H9 (cell line): ENCODE measurements around the gene SLAMF6. TPM values are rescaled to one million over a fixed set of nuclear protein-coding genes. Genes with fewer than 3 reads are reported as not detected.

Experiments
- DNase-seq: peaks from one replicate; pipeline ENCODE4 v3.0.0-alpha.2; 2017
- H2AFZ ChIP-seq: one replicate; pipeline ENCODE4 v1.6.1; 2013; ENCODE audit warnings: mild to moderate bottlenecking, low read length, control low read depth, moderate library complexity
- H2AK5ac ChIP-seq: 2 replicates; pipeline ENCODE4 v1.6.1; 2013; ENCODE audit warnings: low read length, control low read depth, mixed read lengths; ENCODE audit not compliant: insufficient read length
- H2BK120ac ChIP-seq: one replicate; pipeline ENCODE4 v1.6.1; 2013; ENCODE audit warnings: low read depth, mild to moderate bottlenecking, low read length, control low read depth, inconsistent platforms; ENCODE audit not compliant: poor library complexity, severe bottlenecking
- H2BK12ac ChIP-seq: 2 replicates; pipeline ENCODE4 v1.6.1; 2013; ENCODE audit warnings: low read length, control low read depth, mixed read lengths, low read depth; ENCODE audit not compliant: insufficient read length
- H2BK15ac ChIP-seq: 2 replicates; pipeline ENCODE4 v1.6.1; 2013; ENCODE audit warnings: low read depth, low read length, control low read depth
- H2BK20ac ChIP-seq: one replicate; pipeline ENCODE4 v1.6.1; 2013; ENCODE audit warnings: low read depth, mild to moderate bottlenecking, low read length, control low read depth, inconsistent platforms; ENCODE audit not compliant: poor library complexity, severe bottlenecking
- H2BK5ac ChIP-seq: 2 replicates; pipeline ENCODE4 v1.6.1; 2013; ENCODE audit warnings: low read length, control low read depth, mixed read lengths; ENCODE audit not compliant: insufficient read length
- H3K14ac ChIP-seq: 2 replicates; pipeline ENCODE4 v1.6.1; 2013; ENCODE audit warnings: low read length, control low read depth; ENCODE audit not compliant: insufficient read depth
- H3K18ac ChIP-seq: 2 replicates; pipeline ENCODE4 v1.6.1; 2013; ENCODE audit warnings: low read depth, mild to moderate bottlenecking, mixed read lengths, low read length, control low read depth; ENCODE audit not compliant: insufficient read length
- H3K23ac ChIP-seq: 2 replicates; pipeline ENCODE4 v1.6.1; 2013; ENCODE audit warnings: low read length, control low read depth, mixed read lengths, low read depth; ENCODE audit not compliant: insufficient read length
- H3K23me2 ChIP-seq: 2 replicates; pipeline ENCODE4 v1.6.1; 2013; ENCODE audit warnings: low read depth, mild to moderate bottlenecking, mixed read lengths, low read length, control low read depth; ENCODE audit not compliant: insufficient read length, poor library complexity, severe bottlenecking
- H3K27ac ChIP-seq: 2 replicates; pipeline ENCODE4 v1.5.1; 2013; ENCODE audit warnings: low read length, control low read depth, mixed read lengths, low read depth; ENCODE audit not compliant: insufficient read length
- H3K27me3 ChIP-seq: 2 replicates; pipeline ENCODE4 v1.6.1; 2013; ENCODE audit warnings: low read length, control low read depth, inconsistent platforms; ENCODE audit not compliant: insufficient read depth
- H3K4ac ChIP-seq: 2 replicates; pipeline ENCODE4 v1.6.1; 2013; ENCODE audit warnings: low read depth, mild to moderate bottlenecking, control low read depth, inconsistent platforms, low read length, moderate library complexity
- H3K4me1 ChIP-seq: 2 replicates; pipeline ENCODE4 v1.6.1; 2013; ENCODE audit warnings: low read length, control low read depth, inconsistent platforms; ENCODE audit not compliant: insufficient read depth
- H3K4me2 ChIP-seq: 2 replicates; pipeline ENCODE4 v1.6.1; 2013; ENCODE audit warnings: low read length, control low read depth, mixed read lengths; ENCODE audit not compliant: insufficient read length, insufficient read depth
- H3K56ac ChIP-seq: 2 replicates; pipeline ENCODE4 v1.6.1; 2013; ENCODE audit warnings: low read depth, mild to moderate bottlenecking, mixed read lengths, low read length, control low read depth; ENCODE audit not compliant: insufficient read length
- H3K79me1 ChIP-seq: 2 replicates; pipeline ENCODE4 v1.6.1; 2013; ENCODE audit warnings: low read depth, mild to moderate bottlenecking, moderate library complexity, low read length, control low read depth, inconsistent platforms; ENCODE audit not compliant: insufficient read depth, poor library complexity, severe bottlenecking
- H3K79me2 ChIP-seq: 2 replicates; pipeline ENCODE4 v1.6.1; 2013; ENCODE audit warnings: low read length, control low read depth, inconsistent platforms; ENCODE audit not compliant: insufficient read depth
- H3K9ac ChIP-seq: 2 replicates; pipeline ENCODE4 v1.6.1; 2013; ENCODE audit warnings: low read length, control low read depth, mixed read lengths; ENCODE audit not compliant: insufficient read length; ENCODE audit errors: extremely low read depth
- H3K9me3 ChIP-seq: one replicate; pipeline ENCODE4 v1.6.1; 2013; ENCODE audit warnings: low read depth, low read length, inconsistent platforms; ENCODE audit not compliant: control insufficient read depth
- H3T11ph ChIP-seq: one replicate; pipeline ENCODE4 v1.6.1; 2013; ENCODE audit warnings: mild to moderate bottlenecking, low read length, control low read depth, inconsistent platforms
- H4K20me1 ChIP-seq: one replicate; pipeline ENCODE4 v1.6.1; 2013; ENCODE audit not compliant: control insufficient read depth, insufficient read length, insufficient read depth
- H4K5ac ChIP-seq: 2 replicates; pipeline ENCODE4 v1.6.1; 2013; ENCODE audit warnings: low read depth, mild to moderate bottlenecking, mixed read lengths, low read length, control low read depth; ENCODE audit not compliant: insufficient read length
- H4K8ac ChIP-seq: replicated peaks from 2 replicates; pipeline ENCODE4 v1.6.1; 2013; ENCODE audit warnings: low read length, control low read depth, mixed read lengths, low read depth; ENCODE audit not compliant: insufficient read length
- H4K91ac ChIP-seq: 2 replicates; pipeline ENCODE4 v1.6.1; 2013; ENCODE audit warnings: low read depth, mild to moderate bottlenecking, moderate library complexity, mixed read lengths, low read length, control low read depth; ENCODE audit not compliant: insufficient read length
- H3K27ac Mint-ChIP-seq, 3 experiments: 2 replicates in 2 of 3; 3 replicates in 1 of 3; pipeline ENCODE4 v1.8.0; 2020 to 2021; ENCODE audit warnings: mixed read lengths in 3 of 3, mild to moderate bottlenecking in 1 of 3, moderate library complexity in 1 of 3
- H3K27me3 Mint-ChIP-seq: 2 replicates; pipeline ENCODE4 v1.8.0; 2021; ENCODE audit warnings: low read depth, mild to moderate bottlenecking, moderate library complexity, mixed read lengths
- H3K36me3 Mint-ChIP-seq, 3 experiments: 2 replicates in 2 of 3; 3 replicates in 1 of 3; pipeline ENCODE4 v1.8.0; 2020 to 2021; ENCODE audit warnings: low read depth in 3 of 3, mixed read lengths in 3 of 3; ENCODE audit not compliant: insufficient read depth in 1 of 3
- H3K4me1 Mint-ChIP-seq, 2 experiments: 2 replicates each; pipeline ENCODE4 v1.8.0; 2020; ENCODE audit warnings: mixed read lengths in 2 of 2
- H3K4me3 Mint-ChIP-seq, 2 experiments: 2 replicates in 1 of 2; 3 replicates in 1 of 2; pipeline ENCODE4 v1.8.0; 2020 to 2021; ENCODE audit warnings: mild to moderate bottlenecking in 2 of 2, mixed read lengths in 2 of 2, moderate library complexity in 1 of 2
- H3K9me3 Mint-ChIP-seq, 2 experiments: 2 replicates in 1 of 2; 3 replicates in 1 of 2; pipeline ENCODE4 v1.8.0; 2020; ENCODE audit warnings: mild to moderate bottlenecking in 2 of 2, mixed read lengths in 2 of 2, moderate library complexity in 1 of 2
- CTCF ChIP-seq: fragments of 200-600 bp; sonication (generic); conservative IDR thresholded peaks from 3 replicates; pipeline ENCODE4 v1.8.0; 2021; ENCODE audit warnings: antibody characterized with exemption, mild to moderate bottlenecking
- WGBS: extraction: QIAGEN DNeasy Blood & Tissue Kit; methylation state at CpG from one replicate; pipeline ENCODE4 v1.1.7; 2013; ENCODE audit warnings: missing lambda C conversion rate, low lambda C conversion rate, mixed read lengths; ENCODE audit not compliant: insufficient read length; ENCODE audit errors: extremely low coverage; 5-methylcytosine and 5-hydroxymethylcytosine counted together
- total RNA-seq: library from RNA; stranded (reverse); gene quantifications from 2 replicates; pipeline ENCODE4 v1.2.1, GENCODE V29; 2021

Gene SLAMF6
- total RNA-seq, 1 experiment from 2014 or later, result not detected

GRCh38 chr1:160503087-160503486, 20.0 kb downstream of the SLAMF6 start:
- DNase-seq, result no peak
- no peak overlapping the region for H3K9ac ChIP-seq
- no peak overlapping the region for H2BK20ac ChIP-seq
- H3K56ac ChIP-seq, result no peak overlapping the region
- no peak overlapping the region for H3K27ac ChIP-seq
- no peak overlapping the region for H2BK120ac ChIP-seq
- no peak overlapping the region for H3K14ac ChIP-seq
- H3K23me2 ChIP-seq, result no peaks in the 10 kb centered on the region
- H3K4me2 ChIP-seq, result no peak overlapping the region
- no CpG with 5 or more reads among the region's 6 CpGs for WGBS
- Mint-ChIP-seq H3K36me3 (peaks cover 1 to 13% (median 7%) of the 10 kb centered on the region in 3 experiments; a peak in 3 of 7 replicates), H3K4me3 (no peak overlapping the region), H3K27me3 (peaks cover 6% of the 10 kb centered on the region), H3K9me3 (peaks cover 25 to 27% of the 10 kb centered on the region in 2 experiments), H3K4me1 (peaks cover 6% of the 10 kb centered on the region in 2 experiments; a peak in 3 of 4 replicates), H3K27ac (no peak overlapping the region)
- no peak overlapping the region for H3K18ac ChIP-seq
- H3K4me1 ChIP-seq, result no peaks in the 10 kb centered on the region
- H3T11ph ChIP-seq, result no peak overlapping the region
- no peak overlapping the region for H2AK5ac ChIP-seq
- H3K27me3 ChIP-seq, result no peaks in the 10 kb centered on the region
- H4K5ac ChIP-seq, result no peak overlapping the region
- no peaks in the 10 kb centered on the region for H3K79me1 ChIP-seq
- no peak overlapping the region for H2BK12ac ChIP-seq
- H4K8ac ChIP-seq, result no peak overlapping the region
- H3K9me3 ChIP-seq, result no peaks in the 10 kb centered on the region
- H4K91ac ChIP-seq, result no peak overlapping the region
- no peak for TF ChIP-seq CTCF
- no peak overlapping the region for H2AFZ ChIP-seq
- H4K20me1 ChIP-seq, result no peaks in the 10 kb centered on the region
- no peak overlapping the region for H2BK15ac ChIP-seq
- no peak overlapping the region for H2BK5ac ChIP-seq
- no peaks in the 10 kb centered on the region for H3K79me2 ChIP-seq
- no peak overlapping the region for H3K23ac ChIP-seq
- no peak overlapping the region for H3K4ac ChIP-seq
